MCF 10A (cell line): ENCODE data around the gene VWA3B. TPM values are rescaled to one million over a fixed set of nuclear protein-coding genes. Genes with fewer than 3 reads are reported as not detected.

ENCODE experiments used
- BruUV-seq: library from RNA; stranded (reverse); fragments of 400-500 nt; replicated peaks from 2 replicates; lab custom pipeline; 2021; lab: Mats Ljungman, UMichigan
- CTCF ChIA-PET: fragments of 300-600 bp; sonication (Branson Sonifier 250); formaldehyde crosslinking; extraction: SDS; loops from one replicate; lab custom pipeline; 2021; ENCODE audit warnings: antibody characterized with exemption, inconsistent platforms; lab: Yijun Ruan, JAX
- POLR2A ChIA-PET: fragments of 300-600, 350-650 bp; sonication (Branson Sonifier 250); formaldehyde crosslinking; extraction: SDS; loops from one replicate; lab custom pipeline; 2020; ENCODE audit warnings: antibody characterized with exemption, inconsistent platforms; lab: Yijun Ruan, JAX
- DNase-seq: peaks from one replicate; pipeline ENCODE4 v3.0.0-alpha.2; 2018; ENCODE audit not compliant: unreplicated experiment
- H3K27ac Mint-ChIP-seq: one replicate; pipeline ENCODE4 v1.8.0; 2022; ENCODE audit warnings: mild to moderate bottlenecking, low read depth, mixed read lengths; ENCODE audit not compliant: unreplicated experiment
- H3K27me3 Mint-ChIP-seq: one replicate; pipeline ENCODE4 v1.8.0; 2022; ENCODE audit warnings: mixed read lengths; ENCODE audit not compliant: insufficient read depth, unreplicated experiment
- H3K36me3 Mint-ChIP-seq: one replicate; pipeline ENCODE4 v1.8.0; 2022; ENCODE audit warnings: mild to moderate bottlenecking, moderate library complexity, mixed read lengths; ENCODE audit not compliant: insufficient read depth, unreplicated experiment
- H3K4me1 Mint-ChIP-seq: one replicate; pipeline ENCODE4 v1.8.0; 2022; ENCODE audit warnings: mixed read lengths; ENCODE audit not compliant: insufficient read depth, unreplicated experiment
- H3K4me3 Mint-ChIP-seq: one replicate; pipeline ENCODE4 v1.8.0; 2022; ENCODE audit warnings: mild to moderate bottlenecking, moderate library complexity, mixed read lengths; ENCODE audit not compliant: unreplicated experiment
- H3K9me3 Mint-ChIP-seq: one replicate; pipeline ENCODE4 v1.8.0; 2022; ENCODE audit warnings: mixed read lengths; ENCODE audit not compliant: unreplicated experiment
- intact Hi-C: fragments of 100-400 bp; cut with micrococcal nuclease; formaldehyde crosslinking; loops from 2 replicates; pipeline ENCODE4 v1.14.1; 2022
- total RNA-seq: library from RNA; stranded (reverse); gene quantifications from 2 replicates; pipeline ENCODE4 v1.2.3, GENCODE V29; 2022
- TF ChIP-seq, protein P1 (sequence below): fragments of 200-600 bp; IDR thresholded peaks from one replicate; pipeline ENCODE4 v1.8.0; 2022; ENCODE audit warnings: antibody characterized with exemption, mild to moderate bottlenecking; ENCODE audit not compliant: unreplicated experiment

Gene VWA3B
- total RNA-seq, 1 experiment from 2014 or later, result not detected

DNA sequence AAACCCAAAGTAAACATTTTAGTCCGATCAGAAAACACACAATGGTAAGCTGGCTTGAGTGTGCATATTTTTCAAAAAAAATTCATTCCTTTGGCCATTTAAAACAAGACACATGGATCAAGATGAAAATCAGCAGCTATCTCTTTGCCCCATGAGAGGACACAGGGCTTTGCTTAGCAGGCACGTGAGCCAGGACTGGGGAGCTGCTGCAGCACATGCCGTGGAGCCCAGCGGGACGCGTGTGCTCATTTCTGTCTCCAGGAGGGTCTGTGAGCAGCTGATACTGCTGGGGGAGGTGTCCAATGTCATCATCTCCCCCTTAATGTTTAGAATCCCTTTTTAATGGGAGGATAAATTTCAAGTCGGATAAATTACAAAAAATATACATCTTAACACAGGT is 209.5 kb downstream of the VWA3B start:
- BruUV-seq, result no TSS peak
- ChIA-PET POLR2A (interaction anchor here (0.7 kb wide), 1 partner anchor 64 kb away, joined by 3 read pairs; no protein-coding TSS in a partner anchor), CTCF (interaction anchor here (1.2 kb wide), 1 partner anchor 63 kb away, joined by 3 read pairs; no protein-coding TSS in a partner anchor)
- no peaks in the 10 kb centered on the region for H3K36me3 Mint-ChIP-seq
- H3K27ac Mint-ChIP-seq, result no peak overlapping the region
- peaks cover 47% of the 10 kb centered on the region for H3K27me3 Mint-ChIP-seq
- intact Hi-C loops, result no loop called here
- DNase-seq, result no peak
- H3K9me3 Mint-ChIP-seq, result no peaks in the 10 kb centered on the region
- no peaks in the 10 kb centered on the region for H3K4me1 Mint-ChIP-seq
- TF ChIP-seq, protein P1, sequence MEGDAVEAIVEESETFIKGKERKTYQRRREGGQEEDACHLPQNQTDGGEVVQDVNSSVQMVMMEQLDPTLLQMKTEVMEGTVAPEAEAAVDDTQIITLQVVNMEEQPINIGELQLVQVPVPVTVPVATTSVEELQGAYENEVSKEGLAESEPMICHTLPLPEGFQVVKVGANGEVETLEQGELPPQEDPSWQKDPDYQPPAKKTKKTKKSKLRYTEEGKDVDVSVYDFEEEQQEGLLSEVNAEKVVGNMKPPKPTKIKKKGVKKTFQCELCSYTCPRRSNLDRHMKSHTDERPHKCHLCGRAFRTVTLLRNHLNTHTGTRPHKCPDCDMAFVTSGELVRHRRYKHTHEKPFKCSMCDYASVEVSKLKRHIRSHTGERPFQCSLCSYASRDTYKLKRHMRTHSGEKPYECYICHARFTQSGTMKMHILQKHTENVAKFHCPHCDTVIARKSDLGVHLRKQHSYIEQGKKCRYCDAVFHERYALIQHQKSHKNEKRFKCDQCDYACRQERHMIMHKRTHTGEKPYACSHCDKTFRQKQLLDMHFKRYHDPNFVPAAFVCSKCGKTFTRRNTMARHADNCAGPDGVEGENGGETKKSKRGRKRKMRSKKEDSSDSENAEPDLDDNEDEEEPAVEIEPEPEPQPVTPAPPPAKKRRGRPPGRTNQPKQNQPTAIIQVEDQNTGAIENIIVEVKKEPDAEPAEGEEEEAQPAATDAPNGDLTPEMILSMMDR, result no peak
- H3K4me3 Mint-ChIP-seq, result no peak overlapping the region

DNA sequence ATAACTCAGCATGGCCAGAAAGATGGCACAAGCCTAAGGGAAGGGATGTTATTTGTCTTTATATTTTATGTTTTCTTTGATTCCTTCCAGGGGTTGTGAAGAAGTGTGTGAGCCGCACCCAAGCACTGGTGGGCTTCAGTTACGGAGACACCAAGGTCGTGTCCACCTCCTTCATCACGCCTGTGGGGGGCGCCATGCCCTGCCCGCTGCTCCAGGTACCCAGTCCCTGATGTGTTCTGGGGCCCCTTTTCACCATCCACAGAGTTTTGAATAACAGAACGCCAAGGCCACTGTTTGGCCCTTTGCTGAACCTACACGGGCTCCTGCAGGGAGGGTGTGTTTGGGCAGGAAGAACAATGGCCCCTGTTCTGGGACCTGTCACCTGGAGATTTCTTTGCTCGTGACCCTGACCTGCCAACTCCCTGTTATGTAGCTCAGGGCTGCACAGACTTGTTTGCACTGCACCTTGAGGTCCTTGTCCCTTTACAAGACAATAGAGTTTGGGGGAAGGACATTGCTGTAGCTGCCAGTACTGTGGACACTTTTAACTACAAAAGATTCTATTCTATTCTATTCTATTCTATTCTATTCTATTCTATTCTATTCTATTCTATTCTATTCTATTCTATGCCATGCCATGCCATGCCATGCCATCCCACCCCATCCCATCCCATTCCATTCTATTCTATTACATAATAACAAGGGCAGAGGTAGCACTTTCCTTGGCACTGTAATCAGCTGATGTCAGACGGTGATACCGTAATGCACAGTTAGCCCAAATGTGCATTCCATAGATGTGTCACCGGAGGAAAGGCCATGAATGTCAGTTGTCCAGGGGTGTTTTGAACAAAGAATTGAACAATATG is 211.1 kb downstream of the VWA3B start:
- Mint-ChIP-seq H3K4me1 (no peaks in the 10 kb centered on the region), H3K9me3 (no peaks in the 10 kb centered on the region), H3K27ac (no peak overlapping the region), H3K36me3 (no peaks in the 10 kb centered on the region), H3K4me3 (no peak overlapping the region), H3K27me3 (peaks cover 63% of the 10 kb centered on the region)
- CTCF ChIA-PET, result interaction anchor here (1.0 kb wide), 1 partner anchor 26 kb away, joined by 3 read pairs; no protein-coding TSS in a partner anchor
- POLR2A ChIA-PET, result no interaction called here
- no TSS peak for BruUV-seq
- no peak for DNase-seq
- TF ChIP-seq, protein P1, result peak; percentile 11
- intact Hi-C loops, result no loop called here

DNA sequence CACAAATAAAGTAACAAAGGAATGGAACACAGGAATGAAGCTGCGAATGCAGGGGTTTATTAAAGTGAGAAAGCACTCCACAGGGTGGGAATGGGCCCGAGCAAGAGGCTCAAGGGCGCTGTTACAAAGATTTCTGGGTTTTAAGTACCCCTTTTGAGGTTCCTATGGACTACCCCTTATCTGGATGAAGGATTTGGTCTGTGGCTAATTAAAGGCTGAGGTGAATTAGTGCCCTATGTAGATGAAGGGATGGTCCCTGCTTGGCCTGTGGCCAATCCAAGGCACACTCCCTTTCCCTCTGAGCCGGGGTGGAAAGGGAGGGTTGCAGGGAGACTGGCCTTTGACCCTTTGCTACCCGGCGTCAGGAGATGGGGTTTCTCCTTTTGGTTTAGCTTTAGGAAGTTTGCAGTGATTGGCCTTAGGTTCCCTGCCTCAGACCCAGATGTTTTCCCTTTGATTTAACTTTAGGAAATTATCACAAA is 211.8 kb downstream of the VWA3B start:
- no peak overlapping the region for H3K4me3 Mint-ChIP-seq
- H3K27ac Mint-ChIP-seq, result no peak overlapping the region
- CTCF ChIA-PET, result interaction anchor here (1.0 kb wide), 1 partner anchor 25 kb away, joined by 3 read pairs; no protein-coding TSS in a partner anchor
- BruUV-seq, result no TSS peak
- POLR2A ChIA-PET, result no interaction called here
- no peaks in the 10 kb centered on the region for H3K9me3 Mint-ChIP-seq
- no peaks in the 10 kb centered on the region for H3K4me1 Mint-ChIP-seq
- no peak for DNase-seq
- intact Hi-C loops, result no loop called here
- no peaks in the 10 kb centered on the region for H3K36me3 Mint-ChIP-seq
- TF ChIP-seq, protein P1, result no peak
- peaks cover 67% of the 10 kb centered on the region for H3K27me3 Mint-ChIP-seq

DNA sequence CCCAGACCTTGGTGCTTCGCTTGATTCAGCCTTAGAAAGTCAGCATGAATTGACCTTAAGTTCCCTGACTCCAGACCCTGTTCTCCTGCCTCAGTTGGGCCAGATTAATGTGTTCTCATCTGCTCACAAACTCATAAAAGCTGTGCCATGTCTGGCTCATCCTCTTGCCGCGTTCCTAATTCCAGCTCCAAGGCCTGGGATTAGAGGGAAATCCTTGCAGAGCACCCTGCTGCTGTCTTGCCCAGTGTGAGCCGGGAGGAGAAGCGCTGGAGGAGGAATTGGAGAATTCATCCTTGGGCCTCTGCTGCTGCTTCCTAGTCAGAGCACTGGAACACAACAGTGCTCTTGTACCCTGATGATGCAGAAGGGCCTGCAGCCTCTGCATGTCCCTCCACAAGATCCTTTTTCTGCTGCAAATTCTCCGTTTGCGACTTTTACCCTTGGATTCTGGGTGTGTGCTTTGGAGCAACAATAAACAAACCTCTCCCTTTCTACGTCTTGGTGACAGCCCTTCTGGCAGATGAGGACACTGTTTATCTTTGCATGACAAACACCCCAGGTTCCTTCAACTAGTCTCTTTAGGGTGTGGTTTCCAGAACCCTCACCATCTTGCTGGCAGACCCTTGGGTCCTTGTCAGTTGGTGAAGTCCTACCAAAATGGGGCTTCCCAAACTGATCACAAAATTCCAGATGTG is 212.4 kb downstream of the VWA3B start:
- no peak for DNase-seq
- ChIA-PET POLR2A (no interaction called here), CTCF (interaction anchor here (1.0 kb wide), 1 partner anchor 25 kb away, joined by 3 read pairs; no protein-coding TSS in a partner anchor)
- TF ChIP-seq, protein P1, result no peak
- H3K4me3 Mint-ChIP-seq, result no peak overlapping the region
- H3K27ac Mint-ChIP-seq, result no peak overlapping the region
- H3K27me3 Mint-ChIP-seq, result peaks cover 67% of the 10 kb centered on the region
- H3K4me1 Mint-ChIP-seq, result no peaks in the 10 kb centered on the region
- no TSS peak for BruUV-seq
- no peaks in the 10 kb centered on the region for H3K9me3 Mint-ChIP-seq
- no peaks in the 10 kb centered on the region for H3K36me3 Mint-ChIP-seq
- intact Hi-C loops, result no loop called here
